Measurements from ENCODE around the gene TTN.

DNA sequence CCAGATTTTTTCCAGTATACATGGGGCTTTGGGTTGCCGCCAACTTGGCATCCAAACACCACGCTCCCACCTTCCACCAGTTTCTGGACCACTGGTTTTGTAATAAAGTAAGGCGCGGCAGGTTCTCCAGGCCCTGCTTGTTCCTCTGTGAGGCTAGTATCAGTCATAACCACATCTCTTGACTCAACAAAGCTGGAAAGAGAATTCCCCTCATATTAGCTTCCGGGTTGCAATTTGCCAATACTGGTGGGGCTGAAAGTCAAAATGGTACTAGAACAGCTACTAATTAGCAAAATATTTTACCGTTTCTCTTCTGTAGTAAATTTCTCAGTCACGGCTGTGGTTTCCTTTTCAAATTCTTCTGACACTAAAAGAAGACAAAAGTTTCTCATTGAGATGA, 25.0 kb downstream of the TTN start:
- TF ChIP-seq, protein P1, sequence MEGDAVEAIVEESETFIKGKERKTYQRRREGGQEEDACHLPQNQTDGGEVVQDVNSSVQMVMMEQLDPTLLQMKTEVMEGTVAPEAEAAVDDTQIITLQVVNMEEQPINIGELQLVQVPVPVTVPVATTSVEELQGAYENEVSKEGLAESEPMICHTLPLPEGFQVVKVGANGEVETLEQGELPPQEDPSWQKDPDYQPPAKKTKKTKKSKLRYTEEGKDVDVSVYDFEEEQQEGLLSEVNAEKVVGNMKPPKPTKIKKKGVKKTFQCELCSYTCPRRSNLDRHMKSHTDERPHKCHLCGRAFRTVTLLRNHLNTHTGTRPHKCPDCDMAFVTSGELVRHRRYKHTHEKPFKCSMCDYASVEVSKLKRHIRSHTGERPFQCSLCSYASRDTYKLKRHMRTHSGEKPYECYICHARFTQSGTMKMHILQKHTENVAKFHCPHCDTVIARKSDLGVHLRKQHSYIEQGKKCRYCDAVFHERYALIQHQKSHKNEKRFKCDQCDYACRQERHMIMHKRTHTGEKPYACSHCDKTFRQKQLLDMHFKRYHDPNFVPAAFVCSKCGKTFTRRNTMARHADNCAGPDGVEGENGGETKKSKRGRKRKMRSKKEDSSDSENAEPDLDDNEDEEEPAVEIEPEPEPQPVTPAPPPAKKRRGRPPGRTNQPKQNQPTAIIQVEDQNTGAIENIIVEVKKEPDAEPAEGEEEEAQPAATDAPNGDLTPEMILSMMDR (IDR thresholded peaks at IDR 0.05): no peak
- TF ChIP-seq POLR2A (IDR thresholded peaks at IDR 0.05): no peak
